K562 (cell line): Measurements from ENCODE around the gene MYMK. TPM values are rescaled to one million over a fixed set of nuclear protein-coding genes. Genes with fewer than 3 reads are reported as not detected.

Source experiments
- ATAC-seq: fragments of 200-7000 bp; cut with Tn5 transposase; 3 replicates; pipeline ENCODE4 v1.9.1; 2020; ENCODE audit warnings: moderate library complexity
- BruUV-seq: library from RNA; stranded (reverse); fragments of 400-500 nt; replicated peaks from 2 replicates; lab custom pipeline; 2021; lab: Mats Ljungman, UMichigan
- CTCF ChIA-PET: fragments of 300-600 bp; formaldehyde crosslinking; extraction: SDS; loops from one replicate; lab custom pipeline; 2021; ENCODE audit warnings: low intra/inter-chr PET ratio; lab: Yijun Ruan, JAX
- POLR2A ChIA-PET: fragments of 300-600, 350-650 bp; sonication (Branson Sonifier 250); formaldehyde crosslinking; extraction: SDS; loops from one replicate; lab custom pipeline; 2021; ENCODE audit warnings: antibody characterized with exemption, inconsistent platforms; lab: Yijun Ruan, JAX
- DNase-seq, 4 experiments: peaks; one replicate each; pipeline versions ENCODE4 v3.0.0 to v3.0.0-alpha.2; 2011 to 2018; ENCODE audit warnings: low spot score in 3 of 4, mixed read lengths in 3 of 4; ENCODE audit errors: extremely low read depth in 1 of 4
- FAIRE-seq: peaks from 2 replicates; lab custom pipeline; 2011; peaks lifted over from hg19 to GRCh38; lab: Jason Lieb, UNC
- H2AFZ ChIP-seq: 2 replicates; pipeline ENCODE4 v1.6.0; 2011; ENCODE audit warnings: low read depth, low read length, control low read depth, inconsistent platforms
- H3K27ac ChIP-seq: fragments of 200-600 bp; 3 replicates; pipeline ENCODE4 v1.8.0; 2011; ENCODE audit warnings: low read depth, mild to moderate bottlenecking, control low read depth, inconsistent platforms, low read length, moderate library complexity, mixed read lengths; ENCODE audit errors: extremely low read depth
- H3K27me3 ChIP-seq, 2 experiments: fragments of 300-600 bp in 1 of 2; 2 replicates in 1 of 2; 3 replicates in 1 of 2; pipeline versions ENCODE4 v1.6.0 to v1.8.0; 2011; ENCODE audit warnings: inconsistent platforms in 2 of 2, low read length in 2 of 2, mild to moderate bottlenecking in 1 of 2, mixed read lengths in 1 of 2, moderate library complexity in 1 of 2; ENCODE audit not compliant: control insufficient read depth in 2 of 2, insufficient read depth in 2 of 2
- H3K36me3 ChIP-seq: fragments of 300-600 bp; 3 replicates; pipeline ENCODE4 v1.8.0; 2011; ENCODE audit warnings: mild to moderate bottlenecking, low read length, inconsistent platforms; ENCODE audit not compliant: control insufficient read depth, insufficient read depth
- H3K4me1 ChIP-seq, 2 experiments: fragments of 200-600 bp in 1 of 2; replicated peaks in 1 of 2; 2 replicates in 1 of 2; 3 replicates in 1 of 2; pipeline versions ENCODE4 v1.5.1 to v1.8.0; 2011; ENCODE audit warnings: inconsistent platforms in 2 of 2, low read length in 2 of 2, mild to moderate bottlenecking in 1 of 2, mixed read lengths in 1 of 2, moderate library complexity in 1 of 2; ENCODE audit not compliant: control insufficient read depth in 2 of 2, insufficient read depth in 2 of 2
- H3K4me2 ChIP-seq: 2 replicates; pipeline ENCODE4 v1.6.1; 2011; ENCODE audit warnings: low read length, control low read depth, inconsistent platforms, mixed read lengths; ENCODE audit not compliant: insufficient read depth
- H3K4me3 ChIP-seq: fragments of 200-600 bp; sonication (generic), shearing (Covaris generic); 2 replicates; pipeline ENCODE4 v1.5.1; 2016; ENCODE audit warnings: control low read depth, inconsistent platforms
- H3K79me2 ChIP-seq: fragments of 200-600 bp; 3 replicates; pipeline ENCODE4 v1.8.0; 2011; ENCODE audit warnings: low read length, inconsistent platforms; ENCODE audit not compliant: control insufficient read depth, insufficient read depth
- H3K9ac ChIP-seq, 2 experiments: 2 replicates each; pipeline versions ENCODE4 v1.6.0 to v1.6.1; 2011; ENCODE audit warnings: low read depth in 2 of 2, low read length in 2 of 2, control low read depth in 1 of 2, inconsistent platforms in 1 of 2, mild to moderate bottlenecking in 1 of 2, mixed read lengths in 1 of 2; ENCODE audit not compliant: insufficient read depth in 1 of 2
- H3K9me1 ChIP-seq: one replicate; pipeline ENCODE4 v1.6.0; 2011; ENCODE audit warnings: inconsistent platforms, mild to moderate bottlenecking, low read length, moderate library complexity; ENCODE audit not compliant: control insufficient read depth, insufficient read depth
- H3K9me3 ChIP-seq: replicated peaks from 2 replicates; pipeline ENCODE4 v1.5.1; 2011; ENCODE audit warnings: low read depth, low read length, inconsistent platforms; ENCODE audit not compliant: control insufficient read depth, insufficient read depth
- H4K20me1 ChIP-seq: replicated peaks from 2 replicates; pipeline ENCODE4 v1.6.1; 2011; ENCODE audit warnings: low read length, inconsistent platforms, mixed read lengths; ENCODE audit not compliant: control insufficient read depth, insufficient read depth
- ARID1B ChIP-seq: fragments of 450-650 bp; IDR thresholded peaks from 2 replicates; pipeline ENCODE4 v1.6.1; 2016; ENCODE audit warnings: antibody characterized with exemption, mild to moderate bottlenecking, inconsistent platforms
- CTBP1 ChIP-seq: fragments of 450-650 bp; IDR thresholded peaks from 2 replicates; pipeline ENCODE4 v1.6.1; 2016; ENCODE audit warnings: borderline replicate concordance
- ELF2 ChIP-seq: fragments of 250-450 bp; sonication (Bioruptor Pico); IDR thresholded peaks from 2 replicates; pipeline ENCODE4 v1.5.0; 2021; ENCODE audit warnings: mild to moderate bottlenecking
- FOSL1 ChIP-seq: fragments of 200-800 bp; sonication (Bioruptor generic); conservative IDR thresholded peaks from 2 replicates; pipeline ENCODE4 v1.6.1; 2016; ENCODE audit warnings: missing genetic modification characterization, missing compliant biosample characterization
- FOXK2 ChIP-seq, 2 experiments: fragments of 450-650 bp; IDR thresholded peaks in 1 of 2; conservative IDR thresholded peaks in 1 of 2; 2 replicates each; pipeline ENCODE4 v1.6.1; 2016; ENCODE audit warnings: low read depth in 2 of 2, mild to moderate bottlenecking in 1 of 2
- IRF2 ChIP-seq: sonication (generic); formaldehyde crosslinking; IDR thresholded peaks from 2 replicates; pipeline ENCODE4 v1.8.1; 2022; ENCODE audit warnings: mild to moderate bottlenecking, missing genetic modification reagents
- NCOA2 ChIP-seq, 2 experiments: fragments of 450-650 bp; IDR thresholded peaks; 2 replicates each; pipeline ENCODE4 v1.6.1; 2018; ENCODE audit warnings: mild to moderate bottlenecking in 2 of 2, moderate library complexity in 1 of 2; ENCODE audit not compliant: partially characterized antibody in 2 of 2
- NR2C2 ChIP-seq, 2 experiments: fragments of 200-800 bp in 1 of 2; sonication (Bioruptor generic) in 1 of 2; sonication (generic) in 1 of 2; formaldehyde crosslinking in 1 of 2; IDR thresholded peaks; 2 replicates each; pipeline versions ENCODE4 v1.6.1 to v1.8.0; 2016 to 2022; ENCODE audit warnings: mild to moderate bottlenecking in 1 of 2, missing compliant biosample characterization in 1 of 2, missing genetic modification characterization in 1 of 2, missing genetic modification reagents in 1 of 2
- RFX5 ChIP-seq: IDR thresholded peaks from 2 replicates; pipeline ENCODE4 v1.6.1; 2011; ENCODE audit warnings: low read depth, mild to moderate bottlenecking, improper control_type of control experiment, low read length
- SPI1 ChIP-seq: IDR thresholded peaks from 2 replicates; pipeline ENCODE4 v1.6.1; 2011; ENCODE audit warnings: low read depth, low read length, control low read depth, borderline replicate concordance
- STAT5A ChIP-seq: IDR thresholded peaks from 2 replicates; pipeline ENCODE4 v1.6.1; 2012; ENCODE audit warnings: low read length, inconsistent platforms, borderline replicate concordance
- SUPT5H ChIP-seq: fragments of 450-650 bp; IDR thresholded peaks from 2 replicates; pipeline ENCODE4 v1.6.1; 2016
- XRCC4 ChIP-seq: IDR thresholded peaks from one replicate; pipeline ENCODE4 v1.6.1; 2011; ENCODE audit not compliant: insufficient read depth, insufficient read length; ENCODE audit errors: extremely low read depth
- ZBTB17 ChIP-seq: fragments of 450-650 bp; formaldehyde crosslinking; IDR thresholded peaks from 2 replicates; pipeline ENCODE4 v1.4.0; 2020; ENCODE audit warnings: mild to moderate bottlenecking
- ZBTB8A ChIP-seq: fragments of 450-650 bp; IDR thresholded peaks from 2 replicates; pipeline ENCODE4 v1.6.1; 2018; ENCODE audit warnings: mild to moderate bottlenecking, moderate library complexity; ENCODE audit not compliant: partially characterized antibody
- ZNF324 ChIP-seq: fragments of 250-450 bp; sonication (Bioruptor Pico); IDR thresholded peaks from 2 replicates; pipeline ENCODE4 v1.4.0; 2020; ENCODE audit warnings: mild to moderate bottlenecking
- WGBS: fragments of 100-300 bp; shearing (Covaris generic); methylation state at CpG from one replicate; pipeline ENCODE4 v1.1.6; 2016; ENCODE audit warnings: low coverage, mixed read lengths; ENCODE audit not compliant: insufficient coverage; ENCODE audit errors: missing lambda C conversion rate; 5-methylcytosine and 5-hydroxymethylcytosine counted together
- in situ Hi-C: fragments of 300-500 bp; cut with MboI; formaldehyde crosslinking; loops from 4 replicates; pipeline ENCODE4 v1.15.0; 2018; ENCODE audit warnings: inconsistent platforms, mixed read lengths
- intact Hi-C: fragments of 100-400 bp; cut with micrococcal nuclease; formaldehyde crosslinking; loops from 2 replicates; pipeline ENCODE4 v1.14.2; 2022
- polyA plus RNA-seq, 8 experiments: library from polyadenylated mRNA; depleted of rRNA in 4 of 8; stranded (reverse) in 5 of 8; unstranded in 3 of 8; fragments of >200 nt; fragmentation: Nextera tagmentation in 2 of 8; fragmentation: Illumina TruSeq in 1 of 8; extraction: Ambion mirVana in 2 of 8; extraction: Trizol in 1 of 8; gene quantifications; 2 replicates each; pipeline versions ENCODE4 v1.2.1 to v1.2.3, GENCODE V29; 2011 to 2014; ENCODE audit warnings: inconsistent platforms in 1 of 8, missing spikeins in 1 of 8
- total RNA-seq, 7 experiments: library from RNA; depleted of rRNA in 6 of 7; stranded (reverse); fragments of >200 nt in 6 of 7; fragmentation: Illumina TruSeq in 2 of 7; extraction: Trizol in 2 of 7; gene quantifications; 2 replicates each; pipeline versions ENCODE4 v1.2.1 to v1.2.3, GENCODE V29; 2011 to 2021; ENCODE audit warnings: low replicate concordance in 1 of 7
- TF ChIP-seq, protein P1 (sequence below), 3 experiments: fragments of 200-800 bp in 1 of 3; fragments of 250-450 bp in 1 of 3; fragments of 450-650 bp in 1 of 3; sonication (Bioruptor Pico) in 1 of 3; sonication (Bioruptor generic) in 1 of 3; formaldehyde crosslinking in 1 of 3; IDR thresholded peaks; 2 replicates each; pipeline versions ENCODE4 v1.6.1 to v1.8.0; 2016 to 2022; ENCODE audit warnings: mild to moderate bottlenecking in 2 of 3, missing genetic modification characterization in 2 of 3, missing compliant biosample characterization in 1 of 3, moderate library complexity in 1 of 3

Gene MYMK
- total and polyA plus RNA-seq, 9 of the 15 experiments (the other 6 are each of a cell fraction or from before 2014, with no cell fraction given), result not detected

- H3K9me3 ChIP-seq, result no peaks in the 10 kb centered on the region
- ChIA-PET POLR2A (no interaction called here), CTCF (no interaction called here)
- H3K4me2 ChIP-seq, result peak overlapping the region; percentile 27
- in situ Hi-C loops, result no loop called here
- intact Hi-C loops, result no loop called here
- H3K4me1 ChIP-seq, result peaks cover 7 to 25% of the 10 kb centered on the region in 2 experiments; a peak in 4 of 5 replicates
- peak; percentile 62 to 75 (median 66) for DNase-seq
- 17% methylated on average over 31 of the region's 31 CpGs for WGBS
- no peaks in the 10 kb centered on the region for H4K20me1 ChIP-seq
- H3K27ac ChIP-seq, result peak overlapping the region; percentile 35; the same call in 1 of the 3 replicates
- H3K4me3 ChIP-seq, result no peak overlapping the region
- FAIRE-seq, result peak; percentile 93
- ATAC-seq, result peak; percentile 87
- peaks cover 4 to 28% of the 10 kb centered on the region in 2 experiments; a peak in 3 of 5 replicates for H3K27me3 ChIP-seq
- H3K79me2 ChIP-seq, result no peaks in the 10 kb centered on the region
- H2AFZ ChIP-seq, result peak overlapping the region; percentile 75
- H3K36me3 ChIP-seq, result no peaks in the 10 kb centered on the region
- no TSS peak for BruUV-seq
- H3K9ac ChIP-seq, result peak overlapping the region in 1 of 2 experiments; percentile 14; a peak in 2 of 4 replicates
- H3K9me1 ChIP-seq, result peaks cover 5% of the 10 kb centered on the region
- TF ChIP-seq IRF2 (CRISPR knock-in tag) (no peak), FOSL1 (tag) (peak; percentile 97), NCOA2 (IDR thresholded peaks at IDR 0.05; ENCODE audit: partially characterized antibody in 2 of 2) (no peak), FOXK2 (conservative IDR thresholded peaks at IDR 0.05 in 1 of 2, IDR thresholded peaks at IDR 0.05 in 1 of 2; ENCODE audit: low read depth in 2 of 2) (0 out of 4 replicates have a peak, but pooled peaks have one; percentile 21 to 29), SUPT5H (no peak), ZBTB8A (no peak), ARID1B (peak; percentile 63), ZNF324 (CRISPR knock-in tag) (no peak), CTBP1 (peak; percentile 76; the same call in 1 of the 2 replicates), ELF2 (CRISPR knock-in tag) (no peak), ZBTB17 (CRISPR knock-in tag) (no peak), SPI1 (0 out of 2 replicates have a peak, but pooled peaks have one; percentile 30), XRCC4 (no peak), STAT5A (no peak), RFX5 (no peak), NR2C2 (CRISPR knock-in tag; IDR thresholded peaks at IDR 0.05) (no peak), NR2C2 (tag; IDR thresholded peaks at IDR 0.05) (no peak)
- TF ChIP-seq, protein P1, sequence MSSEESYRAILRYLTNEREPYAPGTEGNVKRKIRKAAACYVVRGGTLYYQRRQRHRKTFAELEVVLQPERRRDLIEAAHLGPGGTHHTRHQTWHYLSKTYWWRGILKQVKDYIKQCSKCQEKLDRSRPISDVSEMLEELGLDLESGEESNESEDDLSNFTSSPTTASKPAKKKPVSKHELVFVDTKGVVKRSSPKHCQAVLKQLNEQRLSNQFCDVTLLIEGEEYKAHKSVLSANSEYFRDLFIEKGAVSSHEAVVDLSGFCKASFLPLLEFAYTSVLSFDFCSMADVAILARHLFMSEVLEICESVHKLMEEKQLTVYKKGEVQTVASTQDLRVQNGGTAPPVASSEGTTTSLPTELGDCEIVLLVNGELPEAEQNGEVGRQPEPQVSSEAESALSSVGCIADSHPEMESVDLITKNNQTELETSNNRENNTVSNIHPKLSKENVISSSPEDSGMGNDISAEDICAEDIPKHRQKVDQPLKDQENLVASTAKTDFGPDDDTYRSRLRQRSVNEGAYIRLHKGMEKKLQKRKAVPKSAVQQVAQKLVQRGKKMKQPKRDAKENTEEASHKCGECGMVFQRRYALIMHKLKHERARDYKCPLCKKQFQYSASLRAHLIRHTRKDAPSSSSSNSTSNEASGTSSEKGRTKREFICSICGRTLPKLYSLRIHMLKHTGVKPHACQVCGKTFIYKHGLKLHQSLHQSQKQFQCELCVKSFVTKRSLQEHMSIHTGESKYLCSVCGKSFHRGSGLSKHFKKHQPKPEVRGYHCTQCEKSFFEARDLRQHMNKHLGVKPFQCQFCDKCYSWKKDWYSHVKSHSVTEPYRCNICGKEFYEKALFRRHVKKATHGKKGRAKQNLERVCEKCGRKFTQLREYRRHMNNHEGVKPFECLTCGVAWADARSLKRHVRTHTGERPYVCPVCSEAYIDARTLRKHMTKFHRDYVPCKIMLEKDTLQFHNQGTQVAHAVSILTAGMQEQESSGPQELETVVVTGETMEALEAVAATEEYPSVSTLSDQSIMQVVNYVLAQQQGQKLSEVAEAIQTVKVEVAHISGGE (CRISPR knock-in tag; IDR thresholded peaks at IDR 0.05), result 0 out of 6 replicates have a peak, but pooled peaks of 1 of the 3 experiments have one; percentile 19
Observed at GRCh38 chr9:133558191-133559126, 33.7 kb upstream of the MYMK start.
